Measurements from ENCODE around the gene STAP2.

- no peak for TF ChIP-seq CTCF (IDR thresholded peaks at IDR 0.05)
- TF ChIP-seq EZH2 (IDR thresholded peaks at IDR 0.05), result no peak
- no peak for TF ChIP-seq EZH2phosphoT487 (IDR thresholded peaks at IDR 0.05)
Measured at GRCh38 chr19:4363571-4364304, 25.1 kb upstream of the STAP2 start.

Measured in neural progenitor cell (in vitro differentiated cells).